Vagina (tissue), 2 donors: ENCODE measurements around the gene TOMM20. TPM values are rescaled to one million over a fixed set of nuclear protein-coding genes. Genes with fewer than 3 reads are reported as not detected.

ENCODE experiments used
- DNase-seq, 2 donors: peaks; one replicate each; pipeline ENCODE4 v3.0.0-alpha.2; 2017; ENCODE audit errors: extremely low spot score in 2 of 2
- H3K27ac ChIP-seq: fragments of 200-600 bp; sonication (generic); one replicate; pipeline ENCODE4 v1.5.1; 2019
- H3K27me3 ChIP-seq: fragments of 200-600 bp; sonication (generic); one replicate; pipeline ENCODE4 v1.5.1; 2019
- H3K36me3 ChIP-seq, 2 donors: fragments of 200-600 bp; sonication (generic); one replicate each; pipeline ENCODE4 v1.5.1; 2017 to 2019
- H3K4me1 ChIP-seq: fragments of 200-600 bp; sonication (generic); one replicate; pipeline ENCODE4 v1.5.1; 2019
- H3K4me3 ChIP-seq, 2 donors: fragments of 200-600 bp; sonication (generic); 1 replicate in 1 of 2; 2 replicates in 1 of 2; pipeline ENCODE4 v1.5.1; 2016 to 2019
- H3K9me3 ChIP-seq: fragments of 200-600 bp; sonication (generic); one replicate; pipeline ENCODE4 v1.5.1; 2019
- POLR2A ChIP-seq, 2 donors: fragments of 450-650 bp; IDR thresholded peaks; one replicate each; pipeline ENCODE4 v1.6.1; 2017; ENCODE audit warnings: antibody characterized with exemption in 2 of 2, mild to moderate bottlenecking in 2 of 2, moderate library complexity in 2 of 2
- POLR2AphosphoS5 ChIP-seq, 2 donors: sonication (generic); formaldehyde crosslinking; IDR thresholded peaks; one replicate each; pipeline ENCODE4 v1.9.0; 2017; ENCODE audit warnings: antibody characterized with exemption in 2 of 2, mild to moderate bottlenecking in 2 of 2, low read depth in 1 of 2; ENCODE audit not compliant: insufficient read depth in 1 of 2
- intact Hi-C: fragments of 100-400 bp; cut with DNase I; formaldehyde crosslinking; loops from one replicate; pipeline ENCODE4 v1.15.1; 2023
- total RNA-seq: library from RNA; depleted of rRNA; stranded (reverse); fragments of >200 nt; gene quantifications from one replicate; pipeline ENCODE4 v1.2.3, GENCODE V29; 2016
- TF ChIP-seq, protein P1 (sequence below), 3 experiments: fragments of 450-650 bp in 2 of 3; fragments of 200-600 bp in 1 of 3; sonication (generic) in 1 of 3; IDR thresholded peaks; one replicate each; pipeline ENCODE4 v1.5.1; 2017 to 2019; ENCODE audit warnings: antibody characterized with exemption in 3 of 3, mild to moderate bottlenecking in 2 of 3, moderate library complexity in 2 of 3

TOMM20 gene
- total RNA-seq, 1 donor from 2014 or later = 71.9 TPM

DNA sequence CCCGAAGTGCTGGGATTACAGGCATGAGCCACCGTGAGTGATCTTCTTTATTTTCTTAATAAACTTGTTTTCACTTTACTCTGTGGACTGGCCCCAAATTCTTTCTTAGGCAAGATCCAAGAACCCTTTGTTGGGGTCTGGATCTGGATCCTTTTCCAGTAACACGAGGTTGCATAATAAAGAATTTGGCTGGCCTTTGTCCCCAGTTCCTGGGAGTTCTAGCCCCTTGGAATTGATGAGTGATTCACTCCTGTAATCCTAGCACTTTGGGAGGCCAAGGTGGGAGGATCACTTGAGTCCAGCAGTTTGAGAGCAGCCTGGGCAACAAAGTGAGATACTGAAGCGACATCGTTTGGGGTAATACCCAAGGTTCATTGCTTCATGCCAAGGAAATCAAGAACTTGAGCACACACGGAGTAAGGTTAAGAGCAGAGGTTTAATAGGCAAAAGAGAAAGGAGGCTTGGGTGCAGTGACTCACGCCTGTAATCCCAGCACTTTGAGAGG lies 2.2 kb upstream of the TOMM20 start:
- TF ChIP-seq, protein P1, sequence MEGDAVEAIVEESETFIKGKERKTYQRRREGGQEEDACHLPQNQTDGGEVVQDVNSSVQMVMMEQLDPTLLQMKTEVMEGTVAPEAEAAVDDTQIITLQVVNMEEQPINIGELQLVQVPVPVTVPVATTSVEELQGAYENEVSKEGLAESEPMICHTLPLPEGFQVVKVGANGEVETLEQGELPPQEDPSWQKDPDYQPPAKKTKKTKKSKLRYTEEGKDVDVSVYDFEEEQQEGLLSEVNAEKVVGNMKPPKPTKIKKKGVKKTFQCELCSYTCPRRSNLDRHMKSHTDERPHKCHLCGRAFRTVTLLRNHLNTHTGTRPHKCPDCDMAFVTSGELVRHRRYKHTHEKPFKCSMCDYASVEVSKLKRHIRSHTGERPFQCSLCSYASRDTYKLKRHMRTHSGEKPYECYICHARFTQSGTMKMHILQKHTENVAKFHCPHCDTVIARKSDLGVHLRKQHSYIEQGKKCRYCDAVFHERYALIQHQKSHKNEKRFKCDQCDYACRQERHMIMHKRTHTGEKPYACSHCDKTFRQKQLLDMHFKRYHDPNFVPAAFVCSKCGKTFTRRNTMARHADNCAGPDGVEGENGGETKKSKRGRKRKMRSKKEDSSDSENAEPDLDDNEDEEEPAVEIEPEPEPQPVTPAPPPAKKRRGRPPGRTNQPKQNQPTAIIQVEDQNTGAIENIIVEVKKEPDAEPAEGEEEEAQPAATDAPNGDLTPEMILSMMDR (IDR thresholded peaks at IDR 0.05) = no peak
- TF ChIP-seq POLR2A (IDR thresholded peaks at IDR 0.05) = no peak
- no peak for TF ChIP-seq POLR2AphosphoS5 (IDR thresholded peaks at IDR 0.05; ENCODE audit: insufficient read depth in 1 of 2, low read depth in 1 of 2)

DNA sequence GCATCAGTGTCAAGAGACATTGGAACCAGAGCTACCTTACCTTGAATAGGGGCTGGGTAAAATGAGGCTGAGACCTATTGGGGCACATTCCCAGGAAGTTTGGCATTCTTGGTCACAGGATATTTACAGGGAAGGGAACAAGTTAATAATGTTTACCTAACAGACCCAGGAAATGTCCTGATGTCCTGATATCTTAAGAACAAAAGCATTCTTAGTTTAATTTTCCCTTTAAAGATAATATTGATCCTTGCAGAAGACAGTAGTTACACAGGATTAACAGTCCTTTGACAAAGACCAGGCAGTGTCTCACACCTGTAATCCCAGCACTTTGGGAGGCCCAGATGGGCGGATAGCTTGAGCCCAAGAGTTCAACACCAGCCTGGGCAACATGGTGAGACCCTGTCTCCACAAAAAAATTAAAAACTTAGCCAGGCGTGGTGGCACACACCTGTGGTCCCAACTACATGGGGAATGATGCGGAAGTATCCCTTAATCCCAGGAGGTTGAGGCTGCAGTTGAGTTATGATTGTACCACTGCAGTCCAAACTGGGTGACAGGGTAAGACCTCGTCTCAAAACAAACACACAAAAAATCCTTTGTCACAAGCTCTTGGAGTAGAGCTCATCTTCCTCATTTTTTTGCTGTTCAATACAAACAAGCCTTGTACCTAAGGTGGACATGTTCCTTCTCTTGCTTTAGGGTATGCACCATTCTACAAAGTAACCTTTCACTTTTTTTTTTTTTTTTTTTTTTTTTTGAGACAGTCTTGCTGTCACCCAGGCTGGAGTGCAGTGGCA lies 1.3 kb upstream of the TOMM20 start:
- TF ChIP-seq POLR2AphosphoS5 (IDR thresholded peaks at IDR 0.05; ENCODE audit: insufficient read depth in 1 of 2, low read depth in 1 of 2) (no peak), POLR2A (IDR thresholded peaks at IDR 0.05) (no peak)
- TF ChIP-seq, protein P1 (IDR thresholded peaks at IDR 0.05) = no peak
- Histone ChIP-seq H3K27ac (no peak overlapping the region), H3K9me3 (no peaks in the 10 kb centered on the region), H3K4me3 (no peak overlapping the region), H3K36me3 (peaks cover 0 to 13% of the 10 kb centered on the region in 2 donors), H3K27me3 (no peaks in the 10 kb centered on the region), H3K4me1 (peaks cover 29% of the 10 kb centered on the region)
- peak in 1 of 2 donors; percentile 56 for DNase-seq
- intact Hi-C loops = no loop called here

More for the DNA sequence above, 2.2 kb upstream of the TOMM20 start:
- no peaks in the 10 kb centered on the region for H3K27me3 ChIP-seq
- H3K9me3 ChIP-seq = no peaks in the 10 kb centered on the region
- H3K36me3 ChIP-seq = peaks cover 0 to 22% of the 10 kb centered on the region in 2 donors
- H3K27ac ChIP-seq = no peak overlapping the region
- peaks cover 24% of the 10 kb centered on the region for H3K4me1 ChIP-seq
- no peak overlapping the region for H3K4me3 ChIP-seq
- intact Hi-C loops = no loop called here
- DNase-seq = peak in 1 of 2 donors; percentile 56

DNA sequence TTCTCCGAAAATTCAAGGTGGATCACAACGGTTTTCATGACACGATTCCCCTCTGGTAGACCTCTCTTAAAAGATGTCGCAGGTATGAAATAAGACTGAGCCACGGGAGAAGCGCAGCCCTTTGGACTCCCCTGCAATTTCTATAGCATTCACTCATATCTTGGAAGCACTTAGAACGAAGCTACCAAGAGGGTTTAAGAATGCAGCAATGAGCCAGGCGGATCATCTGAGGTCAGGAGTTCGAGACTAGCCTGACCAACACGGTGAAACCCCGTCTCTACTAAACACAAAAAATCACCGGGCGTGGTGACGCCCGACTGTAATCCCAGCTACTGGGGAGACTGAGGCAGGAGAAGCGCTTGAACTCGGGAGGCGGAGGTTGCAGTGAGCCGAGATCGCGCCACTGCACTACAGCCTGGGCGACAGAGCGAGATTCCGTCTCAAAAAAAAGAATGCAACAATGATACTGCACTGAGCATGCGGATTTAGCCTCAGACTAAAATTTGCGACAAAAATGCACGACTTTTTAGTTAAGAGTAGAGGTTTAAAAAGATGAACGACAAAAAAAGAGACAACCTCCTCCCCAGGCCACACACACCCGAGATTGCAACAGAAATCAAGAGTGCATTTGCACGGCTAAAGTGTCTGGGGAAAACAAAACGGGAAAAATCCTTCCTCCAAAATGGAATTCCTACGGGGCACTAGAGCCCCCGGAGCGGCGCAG lies 743 bp downstream of the TOMM20 start:
- Histone ChIP-seq H3K27me3 (no peaks in the 10 kb centered on the region), H3K4me1 (peaks cover 49% of the 10 kb centered on the region), H3K27ac (peak overlapping the region; percentile 83), H3K36me3 (no peaks in the 10 kb centered on the region), H3K4me3 (peak overlapping the region; percentile 84 to 87), H3K9me3 (no peaks in the 10 kb centered on the region)
- peak in 1 of 2 donors; percentile 40 for DNase-seq
- intact Hi-C loops = no loop called here
- TF ChIP-seq POLR2AphosphoS5 (IDR thresholded peaks at IDR 0.05; ENCODE audit: insufficient read depth in 1 of 2, low read depth in 1 of 2) = no peak
- no peak for TF ChIP-seq POLR2A (IDR thresholded peaks at IDR 0.05)
- TF ChIP-seq, protein P1 (IDR thresholded peaks at IDR 0.05) = no peak

DNA sequence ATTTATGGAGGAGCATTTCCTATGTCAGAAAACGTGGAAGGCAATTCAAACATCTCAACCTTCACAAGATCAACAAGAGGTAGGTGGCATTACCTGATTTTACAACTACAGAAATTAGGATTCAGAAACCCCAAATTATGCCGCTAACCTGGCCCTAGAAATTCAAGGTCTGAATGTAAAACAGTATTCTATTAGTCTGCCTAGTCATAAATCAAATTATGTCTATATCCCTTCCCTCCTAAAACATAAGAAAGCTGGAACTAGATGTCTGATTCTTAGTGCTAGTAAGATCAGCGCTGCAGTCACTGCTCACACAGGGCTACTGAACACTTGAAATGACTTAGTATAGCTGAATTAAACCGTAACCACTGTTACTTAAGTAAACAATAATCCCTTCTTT lies 1.4 kb downstream of the TOMM20 start:
- Histone ChIP-seq H3K36me3 (no peaks in the 10 kb centered on the region), H3K4me1 (peaks cover 56% of the 10 kb centered on the region), H3K4me3 (peak overlapping the region; percentile 84 to 87), H3K9me3 (no peaks in the 10 kb centered on the region), H3K27ac (no peak overlapping the region), H3K27me3 (no peaks in the 10 kb centered on the region)
- DNase-seq = peak in 1 of 2 donors; percentile 22
- TF ChIP-seq POLR2A (IDR thresholded peaks at IDR 0.05) (no peak), POLR2AphosphoS5 (IDR thresholded peaks at IDR 0.05; ENCODE audit: insufficient read depth in 1 of 2, low read depth in 1 of 2) (no peak)
- TF ChIP-seq, protein P1 (IDR thresholded peaks at IDR 0.05) = no peak
- intact Hi-C loops = no loop called here
